Keratinocyte (primary cell): ENCODE results near the gene AGAP1. TPM values are rescaled to one million over a fixed set of nuclear protein-coding genes. Genes with fewer than 3 reads are reported as not detected.

Experiments
- DNase-seq: peaks from one replicate; pipeline ENCODE4 v3.0.0-alpha.2; 2011; ENCODE audit warnings: low read depth, missing footprints, low spot score
- FAIRE-seq: peaks from 2 replicates; lab custom pipeline; 2011; peaks lifted over from hg19 to GRCh38; lab: Jason Lieb, UNC
- H2AFZ ChIP-seq: 2 replicates; pipeline ENCODE4 v1.6.0; 2012; ENCODE audit warnings: low read length, control low read depth, inconsistent platforms; ENCODE audit not compliant: control insufficient read depth
- H3K27ac ChIP-seq: 2 replicates; pipeline ENCODE4 v1.5.1; 2011; ENCODE audit warnings: low read length; ENCODE audit not compliant: control insufficient read depth, insufficient read depth
- H3K27me3 ChIP-seq: 3 replicates; pipeline ENCODE4 v1.6.0; 2011; ENCODE audit warnings: low read length; ENCODE audit not compliant: control insufficient read depth, insufficient read depth; ENCODE audit errors: extremely low read depth
- H3K36me3 ChIP-seq, 2 experiments: 2 replicates in 1 of 2; 3 replicates in 1 of 2; pipeline ENCODE4 v1.5.1; 2011; ENCODE audit warnings: low read length in 2 of 2, mild to moderate bottlenecking in 1 of 2; ENCODE audit not compliant: control insufficient read depth in 2 of 2, insufficient read depth in 2 of 2; ENCODE audit errors: extremely low read depth in 1 of 2
- H3K4me1 ChIP-seq: 3 replicates; pipeline ENCODE4 v1.5.1; 2011; ENCODE audit warnings: low read length; ENCODE audit not compliant: control insufficient read depth, insufficient read depth; ENCODE audit errors: extremely low read depth
- H3K4me2 ChIP-seq: 3 replicates; pipeline ENCODE4 v1.6.0; 2011; ENCODE audit warnings: low read depth, low read length; ENCODE audit not compliant: control insufficient read depth, insufficient read depth; ENCODE audit errors: extremely low read depth
- H3K4me3 ChIP-seq, 3 experiments: fragments of 200-600 bp in 1 of 3; sonication (generic) in 1 of 3; 2 replicates in 2 of 3; 3 replicates in 1 of 3; pipeline ENCODE4 v1.5.1; 2011 to 2016; ENCODE audit warnings: low read length in 3 of 3, mild to moderate bottlenecking in 3 of 3, control low read depth in 2 of 3, inconsistent platforms in 1 of 3, low read depth in 1 of 3, mixed read lengths in 1 of 3, mixed run types in 1 of 3, moderate library complexity in 1 of 3; ENCODE audit not compliant: control insufficient read depth in 2 of 3, insufficient read depth in 2 of 3; ENCODE audit errors: extremely low read depth in 1 of 3
- H3K79me2 ChIP-seq: 2 replicates; pipeline ENCODE4 v1.6.0; 2012; ENCODE audit warnings: low read length; ENCODE audit not compliant: control insufficient read depth, insufficient read depth
- H3K9ac ChIP-seq: 3 replicates; pipeline ENCODE4 v1.6.0; 2011; ENCODE audit warnings: low read length; ENCODE audit not compliant: control insufficient read depth, insufficient read depth; ENCODE audit errors: extremely low read depth
- H3K9me1 ChIP-seq: 3 replicates; pipeline ENCODE4 v1.6.0; 2011; ENCODE audit warnings: low read length; ENCODE audit not compliant: control insufficient read depth, insufficient read depth; ENCODE audit errors: extremely low read depth
- H3K9me3 ChIP-seq: 2 replicates; pipeline ENCODE4 v1.5.1; 2012; ENCODE audit warnings: low read depth, low read length; ENCODE audit not compliant: control insufficient read depth
- H4K20me1 ChIP-seq: 3 replicates; pipeline ENCODE4 v1.6.0; 2011; ENCODE audit warnings: low read length; ENCODE audit not compliant: control insufficient read depth, insufficient read depth; ENCODE audit errors: extremely low read depth
- EZH2 ChIP-seq: IDR thresholded peaks from one replicate; pipeline ENCODE4 v1.6.1; 2012; ENCODE audit warnings: inconsistent platforms, mild to moderate bottlenecking, low read length, moderate library complexity
- dilution Hi-C: fragments of 300-500 bp; cut with MboI; formaldehyde crosslinking; loops from one replicate; pipeline ENCODE4 v1.7.0; 2020; ENCODE audit warnings: low sequenced_read_pairs; ENCODE audit not compliant: extremely low pct_ligation_motif_present
- polyA plus RNA-seq, 5 experiments: library from polyadenylated mRNA; depleted of rRNA in 3 of 5; stranded (reverse) in 3 of 5; stranded (forward) in 1 of 5; unstranded in 1 of 5; fragments of >200 nt; gene quantifications; 1 replicate in 1 of 5; 2 replicates in 3 of 5; 3 replicates in 1 of 5; pipeline versions ENCODE4 v1.2.1 to v1.2.3, GENCODE V29; 2011 to 2012; ENCODE audit warnings: missing spikeins in 2 of 5, low read depth in 1 of 5, low replicate concordance in 1 of 5
- TF ChIP-seq, protein P1 (sequence below), 3 experiments: IDR thresholded peaks in 1 of 3; conservative IDR thresholded peaks in 1 of 3; optimal IDR thresholded peaks in 1 of 3; 2 replicates in 2 of 3; 3 replicates in 1 of 3; pipeline versions ENCODE3 to v1.5.1; 2011; ENCODE audit warnings: low read length in 3 of 3, mild to moderate bottlenecking in 3 of 3, moderate library complexity in 2 of 3, control low read depth in 1 of 3, inconsistent platforms in 1 of 3; ENCODE audit not compliant: insufficient read depth in 2 of 3; ENCODE audit errors: extremely low read depth in 1 of 3

The AGAP1 gene
- polyA plus RNA-seq, 1 donor (not counting 4 experiments of a cell fraction or from before 2014, with no cell fraction given), result 12.6 TPM

- TF ChIP-seq EZH2, result no peak
- TF ChIP-seq, protein P1, sequence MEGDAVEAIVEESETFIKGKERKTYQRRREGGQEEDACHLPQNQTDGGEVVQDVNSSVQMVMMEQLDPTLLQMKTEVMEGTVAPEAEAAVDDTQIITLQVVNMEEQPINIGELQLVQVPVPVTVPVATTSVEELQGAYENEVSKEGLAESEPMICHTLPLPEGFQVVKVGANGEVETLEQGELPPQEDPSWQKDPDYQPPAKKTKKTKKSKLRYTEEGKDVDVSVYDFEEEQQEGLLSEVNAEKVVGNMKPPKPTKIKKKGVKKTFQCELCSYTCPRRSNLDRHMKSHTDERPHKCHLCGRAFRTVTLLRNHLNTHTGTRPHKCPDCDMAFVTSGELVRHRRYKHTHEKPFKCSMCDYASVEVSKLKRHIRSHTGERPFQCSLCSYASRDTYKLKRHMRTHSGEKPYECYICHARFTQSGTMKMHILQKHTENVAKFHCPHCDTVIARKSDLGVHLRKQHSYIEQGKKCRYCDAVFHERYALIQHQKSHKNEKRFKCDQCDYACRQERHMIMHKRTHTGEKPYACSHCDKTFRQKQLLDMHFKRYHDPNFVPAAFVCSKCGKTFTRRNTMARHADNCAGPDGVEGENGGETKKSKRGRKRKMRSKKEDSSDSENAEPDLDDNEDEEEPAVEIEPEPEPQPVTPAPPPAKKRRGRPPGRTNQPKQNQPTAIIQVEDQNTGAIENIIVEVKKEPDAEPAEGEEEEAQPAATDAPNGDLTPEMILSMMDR (optimal IDR thresholded peaks at IDR 0.05 in 1 of 3, IDR thresholded peaks at IDR 0.05 in 1 of 3, conservative IDR thresholded peaks at IDR 0.05 in 1 of 3; ENCODE audit: extremely low read depth in 1 of 3, insufficient read depth in 2 of 3, low read length in 3 of 3), result no peak
- Histone ChIP-seq H3K9ac (no peak overlapping the region), H3K4me3 (no peak overlapping the region), H3K4me2 (no peak overlapping the region), H3K27ac (no peak overlapping the region), H3K9me1 (no peaks in the 10 kb centered on the region), H3K4me1 (peaks cover 3% of the 10 kb centered on the region), H3K27me3 (no peaks in the 10 kb centered on the region), H3K9me3 (no peaks in the 10 kb centered on the region), H2AFZ (no peak overlapping the region), H4K20me1 (peaks cover 10% of the 10 kb centered on the region), H3K36me3 (no peaks in the 10 kb centered on the region), H3K79me2 (peaks cover 36% of the 10 kb centered on the region)
- dilution Hi-C loops, result no loop called here
- DNase-seq (no peak), FAIRE-seq (no peak)
Observed at GRCh38 chr2:235546436-235546835, 52.6 kb downstream of the AGAP1 start.

- TF ChIP-seq EZH2, result no peak
- TF ChIP-seq, protein P1 (optimal IDR thresholded peaks at IDR 0.05 in 1 of 3, IDR thresholded peaks at IDR 0.05 in 1 of 3, conservative IDR thresholded peaks at IDR 0.05 in 1 of 3; ENCODE audit: extremely low read depth in 1 of 3, insufficient read depth in 2 of 3, low read length in 3 of 3), result no peak
Observed at GRCh38 chr2:235549735-235550377, 56.0 kb downstream of the AGAP1 start.

More at GRCh38 chr2:235549735-235550377, 56.0 kb downstream of the AGAP1 start:
- no peak overlapping the region for H3K9ac ChIP-seq
- no peaks in the 10 kb centered on the region for H3K36me3 ChIP-seq
- H3K4me1 ChIP-seq, result no peaks in the 10 kb centered on the region
- no peaks in the 10 kb centered on the region for H3K27me3 ChIP-seq
- no peak overlapping the region for H3K27ac ChIP-seq
- no peaks in the 10 kb centered on the region for H3K9me1 ChIP-seq
- H3K79me2 ChIP-seq, result peaks cover 36% of the 10 kb centered on the region
- DNase-seq (no peak), FAIRE-seq (no peak)
- no peaks in the 10 kb centered on the region for H3K9me3 ChIP-seq
- dilution Hi-C loops, result no loop called here
- H3K4me3 ChIP-seq, result no peak overlapping the region
- no peak overlapping the region for H2AFZ ChIP-seq
- H3K4me2 ChIP-seq, result no peak overlapping the region
- H4K20me1 ChIP-seq, result peaks cover 13% of the 10 kb centered on the region
